Right atrium auricular region (tissue), 2 donors: ENCODE data around the gene DPP10. TPM values are rescaled to one million over a fixed set of nuclear protein-coding genes. Genes with fewer than 3 reads are reported as not detected.

Source experiments
- DNase-seq: peaks from one replicate; pipeline ENCODE4 v3.0.0-alpha.2; 2019; ENCODE audit warnings: low spot score
- H3K27ac ChIP-seq, 2 donors: fragments of 200-600 bp; sonication (generic); 1 replicate in 1 of 2; 2 replicates in 1 of 2; pipeline ENCODE4 v1.5.1; 2016 to 2019
- H3K27me3 ChIP-seq, 2 donors: fragments of 200-600 bp; sonication (generic); one replicate each; pipeline versions ENCODE4 v1.5.1 to v1.6.0; 2017 to 2019
- H3K36me3 ChIP-seq: fragments of 200-600 bp; sonication (generic); one replicate; pipeline ENCODE4 v1.5.1; 2016
- H3K4me1 ChIP-seq, 2 donors: fragments of 200-600 bp; sonication (generic); one replicate each; pipeline versions ENCODE4 v1.5.1 to v1.6.0; 2017 to 2019
- H3K4me3 ChIP-seq, 2 donors: fragments of 200-600 bp; sonication (generic); 1 replicate in 1 of 2; 2 replicates in 1 of 2; pipeline ENCODE4 v1.5.1; 2017 to 2019; ENCODE audit warnings: mild to moderate bottlenecking in 1 of 2, moderate library complexity in 1 of 2
- H3K9me3 ChIP-seq, 2 donors: fragments of 200-600 bp; sonication (generic); one replicate each; pipeline ENCODE4 v1.5.1; 2019
- total RNA-seq, 2 donors: library from RNA; depleted of rRNA; stranded (reverse); fragments of >200 nt; gene quantifications; one replicate each; pipeline ENCODE4 v1.1.0, GENCODE V29; 2016
- TF ChIP-seq, protein P1 (sequence below), 2 donors: fragments of 200-600 bp; sonication (generic); IDR thresholded peaks; one replicate each; pipeline ENCODE4 v1.5.1; 2019; ENCODE audit warnings: antibody characterized with exemption in 2 of 2

DPP10 gene
- total RNA-seq, 2 donors from 2014 or later, result not detected

- Histone ChIP-seq H3K4me1 (no peaks in the 10 kb centered on the region), H3K27me3 (no peaks in the 10 kb centered on the region)
- TF ChIP-seq, protein P1, sequence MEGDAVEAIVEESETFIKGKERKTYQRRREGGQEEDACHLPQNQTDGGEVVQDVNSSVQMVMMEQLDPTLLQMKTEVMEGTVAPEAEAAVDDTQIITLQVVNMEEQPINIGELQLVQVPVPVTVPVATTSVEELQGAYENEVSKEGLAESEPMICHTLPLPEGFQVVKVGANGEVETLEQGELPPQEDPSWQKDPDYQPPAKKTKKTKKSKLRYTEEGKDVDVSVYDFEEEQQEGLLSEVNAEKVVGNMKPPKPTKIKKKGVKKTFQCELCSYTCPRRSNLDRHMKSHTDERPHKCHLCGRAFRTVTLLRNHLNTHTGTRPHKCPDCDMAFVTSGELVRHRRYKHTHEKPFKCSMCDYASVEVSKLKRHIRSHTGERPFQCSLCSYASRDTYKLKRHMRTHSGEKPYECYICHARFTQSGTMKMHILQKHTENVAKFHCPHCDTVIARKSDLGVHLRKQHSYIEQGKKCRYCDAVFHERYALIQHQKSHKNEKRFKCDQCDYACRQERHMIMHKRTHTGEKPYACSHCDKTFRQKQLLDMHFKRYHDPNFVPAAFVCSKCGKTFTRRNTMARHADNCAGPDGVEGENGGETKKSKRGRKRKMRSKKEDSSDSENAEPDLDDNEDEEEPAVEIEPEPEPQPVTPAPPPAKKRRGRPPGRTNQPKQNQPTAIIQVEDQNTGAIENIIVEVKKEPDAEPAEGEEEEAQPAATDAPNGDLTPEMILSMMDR (IDR thresholded peaks at IDR 0.05), result no peak
These were observed 1314.8 kb downstream of the DPP10 start for GRCh38 chr2:115757286-115757685.

DNA sequence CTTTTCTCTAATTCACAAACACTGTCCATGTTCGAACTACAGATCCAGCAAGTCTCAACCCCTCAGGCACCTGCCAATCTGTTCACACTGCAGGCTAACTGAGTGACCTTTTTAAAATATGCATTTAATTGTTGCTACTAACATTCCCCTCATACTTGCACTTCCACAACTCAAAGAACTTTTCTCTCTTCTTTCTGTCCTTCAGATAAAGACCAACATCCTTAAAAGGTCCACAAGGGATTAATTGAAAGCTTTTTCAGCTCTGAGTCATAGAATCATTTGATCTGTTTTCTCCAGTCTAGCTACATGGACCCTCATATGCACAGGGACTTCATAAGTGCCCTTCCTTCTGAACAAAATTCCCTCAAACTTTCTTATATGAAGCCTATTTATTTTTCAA lies 1321.2 kb downstream of the DPP10 start:
- H3K27me3 ChIP-seq, result no peaks in the 10 kb centered on the region
- H3K9me3 ChIP-seq, result no peaks in the 10 kb centered on the region
- H3K4me3 ChIP-seq, result no peak overlapping the region
- H3K36me3 ChIP-seq, result no peaks in the 10 kb centered on the region
- TF ChIP-seq, protein P1 (IDR thresholded peaks at IDR 0.05), result no peak
- no peaks in the 10 kb centered on the region for H3K4me1 ChIP-seq
- H3K27ac ChIP-seq, result no peak overlapping the region
- DNase-seq, result no peak

More at GRCh38 chr2:115757286-115757685, 1314.8 kb downstream of the DPP10 start:
- Histone ChIP-seq H3K9me3 (no peaks in the 10 kb centered on the region), H3K4me3 (no peak overlapping the region), H3K36me3 (no peaks in the 10 kb centered on the region), H3K27ac (no peak overlapping the region)
- DNase-seq, result no peak

GRCh38 chr2:115771516-115771915 lies 1329.1 kb downstream of the DPP10 start:
- no peak overlapping the region for H3K27ac ChIP-seq
- H3K36me3 ChIP-seq, result no peaks in the 10 kb centered on the region
- no peaks in the 10 kb centered on the region for H3K9me3 ChIP-seq
- H3K4me1 ChIP-seq, result no peaks in the 10 kb centered on the region
- H3K4me3 ChIP-seq, result no peak overlapping the region
- H3K27me3 ChIP-seq, result no peaks in the 10 kb centered on the region
- no peak for DNase-seq
- TF ChIP-seq, protein P1 (IDR thresholded peaks at IDR 0.05), result no peak

GRCh38 chr2:115774361-115774760 lies 1331.9 kb downstream of the DPP10 start:
- Histone ChIP-seq H3K4me1 (no peaks in the 10 kb centered on the region), H3K4me3 (no peak overlapping the region), H3K27ac (no peak overlapping the region), H3K27me3 (no peaks in the 10 kb centered on the region), H3K36me3 (no peaks in the 10 kb centered on the region), H3K9me3 (no peaks in the 10 kb centered on the region)
- TF ChIP-seq, protein P1 (IDR thresholded peaks at IDR 0.05), result no peak
- no peak for DNase-seq

- Histone ChIP-seq H3K27ac (no peak overlapping the region), H3K27me3 (no peaks in the 10 kb centered on the region), H3K4me3 (no peak overlapping the region), H3K9me3 (no peaks in the 10 kb centered on the region), H3K36me3 (no peaks in the 10 kb centered on the region), H3K4me1 (no peaks in the 10 kb centered on the region)
- TF ChIP-seq, protein P1 (IDR thresholded peaks at IDR 0.05), result no peak
- DNase-seq, result no peak
These were observed 1336.7 kb downstream of the DPP10 start for GRCh38 chr2:115779085-115779632.

GRCh38 chr2:115782286-115782685 lies 1339.8 kb downstream of the DPP10 start:
- TF ChIP-seq, protein P1 (IDR thresholded peaks at IDR 0.05), result no peak
- no peaks in the 10 kb centered on the region for H3K36me3 ChIP-seq
- no peaks in the 10 kb centered on the region for H3K9me3 ChIP-seq
- H3K4me1 ChIP-seq, result no peaks in the 10 kb centered on the region
- DNase-seq, result no peak
- no peak overlapping the region for H3K4me3 ChIP-seq
- no peak overlapping the region for H3K27ac ChIP-seq
- no peaks in the 10 kb centered on the region for H3K27me3 ChIP-seq
